ENCODE data around the gene TSNAXIP1. TPM values are rescaled to one million over a fixed set of nuclear protein-coding genes. Genes with fewer than 3 reads are reported as not detected.

TSNAXIP1 gene
- total RNA-seq, 1 experiment from 2014 or later: 1.2 TPM

- H4K20me1 ChIP-seq (ENCODE audit: insufficient read depth): no peaks in the 10 kb centered on the region
- H3K9ac ChIP-seq (ENCODE audit: low read length): peak overlapping the region; percentile 89
- peaks cover 16 to 24% of the 10 kb centered on the region in 2 experiments; a peak in 3 of 4 replicates for H3K36me3 ChIP-seq (ENCODE audit: control insufficient read depth in 1 of 2, insufficient read depth in 2 of 2, low read length in 2 of 2)
- BruUV-seq (replicated peaks): TSS peak; percentile 66
- peak overlapping the region; percentile 23 for H3K27ac ChIP-seq (ENCODE audit: low read depth, low read length)
- peaks cover 11% of the 10 kb centered on the region for H3K79me2 ChIP-seq (ENCODE audit: insufficient read depth, low read length)
- ChIA-PET CTCF (interaction anchor here (1.8 to 4.0 kb wide), 2 partner anchors 17 to 313 kb away, joined by 4 to 31 read pairs; no protein-coding TSS in a partner anchor), RAD21 (ENCODE audit: low non-redundant PET in 1 of 2, low total read pairs in 2 of 2, uncharacterized antibody in 2 of 2, unreplicated experiment in 2 of 2) (interaction anchor here in 1 of 2 experiments (0.6 kb wide), 1 partner anchor 240 kb away, joined by 4 read pairs; no protein-coding TSS in a partner anchor), POLR2A (interaction anchor here (0.7 to 1.6 kb wide), 4 partner anchors 11 to 27 kb away, joined by 3 to 7 read pairs (median 4); partner anchors contain the start of genes NUTF2, RANBP10 and TSNAXIP1)
- peak overlapping the region; percentile 99 for H3K4me2 ChIP-seq (ENCODE audit: low read length)
- ATAC-seq: peak; percentile 99
- intact Hi-C loops (cut with micrococcal nuclease): no loop called here
- no peaks in the 10 kb centered on the region for H3K9me3 ChIP-seq (ENCODE audit: control insufficient read depth in 1 of 2, insufficient read depth in 1 of 2, low read depth in 1 of 2, low read length in 2 of 2)
- H3K27me3 ChIP-seq (ENCODE audit: insufficient read depth, low read length): no peaks in the 10 kb centered on the region
- H3K4me3 ChIP-seq (replicated peaks in 1 of 2; ENCODE audit: low read depth in 1 of 2, low read length in 2 of 2): peak overlapping the region; percentile 90 to 93
- no peak for TF ChIP-seq SRF (IDR thresholded peaks at IDR 0.05; ENCODE audit: low read depth)
- TF ChIP-seq ZFX (IDR thresholded peaks at IDR 0.05): peak; percentile 46; the same call in 1 of the 2 replicates
- TF ChIP-seq POLR2A (IDR thresholded peaks at IDR 0.05; ENCODE audit: borderline replicate concordance, extremely low read depth, insufficient read depth, insufficient read length): peak; percentile 75
- peak; percentile 98 for TF ChIP-seq ZBTB33 (IDR thresholded peaks at IDR 0.05; ENCODE audit: extremely low read depth, insufficient replicate concordance, low read length)
- peak; percentile 74; the same call in 1 of the 2 replicates for TF ChIP-seq MAX (IDR thresholded peaks at IDR 0.05)
- peak; percentile 91 for TF ChIP-seq POLR2AphosphoS5 (IDR thresholded peaks at IDR 0.05; ENCODE audit: low read depth, low read length)
- no peak for TF ChIP-seq ATF3 (IDR thresholded peaks at IDR 0.05)
- TF ChIP-seq SP1 (IDR thresholded peaks at IDR 0.05; ENCODE audit: low read depth): peak; percentile 53
- no peak for TF ChIP-seq CEBPB (IDR thresholded peaks at IDR 0.05; ENCODE audit: low read depth)
- peak; percentile 88 for TF ChIP-seq SIN3A (IDR thresholded peaks at IDR 0.05; ENCODE audit: low read depth)
- TF ChIP-seq YY1 (IDR thresholded peaks at IDR 0.05; ENCODE audit: extremely low read depth, insufficient replicate concordance, low read depth, low read length): peak; percentile 88
- no peak for TF ChIP-seq EZH2phosphoT487 (IDR thresholded peaks at IDR 0.05; ENCODE audit: borderline replicate concordance)
- TF ChIP-seq FOSL1 (IDR thresholded peaks at IDR 0.05; ENCODE audit: low read depth): no peak
- peak; percentile 18 for TF ChIP-seq TCF7L2 (IDR thresholded peaks at IDR 0.05; ENCODE audit: borderline replicate concordance, extremely low read depth, insufficient read depth, insufficient read length)
- TF ChIP-seq RAD21 (IDR thresholded peaks at IDR 0.05; ENCODE audit: low read depth): no peak
- DNase-seq (ENCODE audit: low read depth, low spot score): peak; percentile 69
- H3K4me1 ChIP-seq (ENCODE audit: control insufficient read depth in 1 of 2, insufficient read depth in 2 of 2, low read length in 2 of 2): peaks cover 3 to 13% of the 10 kb centered on the region in 2 experiments; a peak in 3 of 4 replicates
- H3K9me2 ChIP-seq (ENCODE audit: insufficient read depth): no peaks in the 10 kb centered on the region
- peak overlapping the region; percentile 87 for H2AFZ ChIP-seq (ENCODE audit: low read depth, low read length, poor library complexity, severe bottlenecking)
Observed at GRCh38 chr16:67833415-67834241, 26.9 kb downstream of the TSNAXIP1 start.
